ENCODE measurements around the gene CALR3. TPM values are rescaled to one million over a fixed set of nuclear protein-coding genes. Genes with fewer than 3 reads are reported as not detected.
"Not testable (repeated sequence)": the region's sequence is repeated elsewhere in the genome, so short reads cannot be mapped to it uniquely, and the experiment has no call there.

The CALR3 gene
- total RNA-seq, 2 donors from 2014 or later = not detected

GRCh38 chr19:16525751-16526481 lies 29.9 kb upstream of the CALR3 start:
- no peak for DNase-seq (ENCODE audit: low spot score)
- intact Hi-C loops (cut with DNase I) = loop anchor here in 1 of 2 donors (5.0 kb wide), 1 partner anchor 181 kb away; no protein-coding TSS in a partner anchor

- DNase-seq (ENCODE audit: low spot score) = no peak
- intact Hi-C loops (cut with DNase I) = loop anchor here in 1 of 2 donors (5.0 kb wide), 1 partner anchor 182 kb away; no protein-coding TSS in a partner anchor
Measured at GRCh38 chr19:16524991-16525734, 29.2 kb upstream of the CALR3 start.

GRCh38 chr19:16522559-16523377 lies 26.8 kb upstream of the CALR3 start:
- intact Hi-C loops (cut with DNase I) = no loop called here
- DNase-seq (ENCODE audit: low spot score) = no peak

GRCh38 chr19:16521715-16522289 lies 25.8 kb upstream of the CALR3 start:
- intact Hi-C loops (cut with DNase I) = no loop called here
- no peak for DNase-seq (ENCODE audit: low spot score)

- DNase-seq (ENCODE audit: low spot score) = no peak
- intact Hi-C loops (cut with DNase I) = no loop called here
Measured at GRCh38 chr19:16520986-16521624, 25.1 kb upstream of the CALR3 start.

- intact Hi-C loops (cut with DNase I) = no loop called here
- DNase-seq (ENCODE audit: low spot score) = no peak
Measured at GRCh38 chr19:16520074-16520973, 24.4 kb upstream of the CALR3 start.

GRCh38 chr19:16519230-16519687 lies 23.3 kb upstream of the CALR3 start:
- no peak for DNase-seq (ENCODE audit: low spot score)
- intact Hi-C loops (cut with DNase I) = no loop called here

- DNase-seq (ENCODE audit: low spot score) = no peak
Measured at GRCh38 chr19:16518483-16519229, 22.7 kb upstream of the CALR3 start.

GRCh38 chr19:16518061-16518460 lies 22.1 kb upstream of the CALR3 start:
- intact Hi-C loops (cut with DNase I) = no loop called here
- DNase-seq (ENCODE audit: low spot score) = no peak

More at GRCh38 chr19:16518483-16519229, 22.7 kb upstream of the CALR3 start:
- intact Hi-C loops (cut with DNase I) = no loop called here

- no peak for DNase-seq (ENCODE audit: low spot score)
- intact Hi-C loops (cut with DNase I) = no loop called here
Measured at GRCh38 chr19:16516923-16517610, 21.1 kb upstream of the CALR3 start.

- DNase-seq (ENCODE audit: low spot score) = no peak
- intact Hi-C loops (cut with DNase I) = no loop called here
Measured at GRCh38 chr19:16516381-16516780, 20.4 kb upstream of the CALR3 start.

- intact Hi-C loops (cut with DNase I) = no loop called here
- no peak for DNase-seq (ENCODE audit: low spot score)
Measured at GRCh38 chr19:16514383-16515019, 18.5 kb upstream of the CALR3 start.

GRCh38 chr19:16512611-16513010 lies 16.6 kb upstream of the CALR3 start:
- intact Hi-C loops (cut with DNase I) = not testable (repeated sequence)

GRCh38 chr19:16509141-16510061 lies 13.4 kb upstream of the CALR3 start:
- DNase-seq (ENCODE audit: low spot score) = no peak
- intact Hi-C loops (cut with DNase I) = no loop called here

More at GRCh38 chr19:16512611-16513010, 16.6 kb upstream of the CALR3 start:
- not testable (repeated sequence) for DNase-seq (ENCODE audit: low spot score)

GRCh38 chr19:16508546-16508945 lies 12.6 kb upstream of the CALR3 start:
- intact Hi-C loops (cut with DNase I) = no loop called here
- DNase-seq (ENCODE audit: low spot score) = no peak

Measured in posterior vena cava (tissue), 2 donors.